ENCODE data around the gene IKZF1. TPM values are rescaled to one million over a fixed set of nuclear protein-coding genes. Genes with fewer than 3 reads are reported as not detected.
"Not testable (repeated sequence)": the region's sequence is repeated elsewhere in the genome, so short reads cannot be mapped to it uniquely, and the experiment has no call there.

IKZF1 gene
- total RNA-seq, 1 donor from 2014 or later, result 6.5 TPM

- no peak for DNase-seq
Measured at GRCh38 chr7:50334341-50334994, 30.0 kb downstream of the IKZF1 start.

GRCh38 chr7:50335230-50335794 is 30.8 kb downstream of the IKZF1 start:
- DNase-seq, result no peak

- DNase-seq, result no peak
Measured at GRCh38 chr7:50335795-50336754, 31.6 kb downstream of the IKZF1 start.

- no peak for DNase-seq
Measured at GRCh38 chr7:50336894-50337703, 32.6 kb downstream of the IKZF1 start.

- DNase-seq, result not testable (repeated sequence)
Measured at GRCh38 chr7:50339472-50339871, 35.0 kb downstream of the IKZF1 start.

GRCh38 chr7:50339990-50340500 is 35.5 kb downstream of the IKZF1 start:
- DNase-seq, result no peak

GRCh38 chr7:50341724-50342123 is 37.2 kb downstream of the IKZF1 start:
- DNase-seq, result no peak

GRCh38 chr7:50342616-50343114 is 38.1 kb downstream of the IKZF1 start:
- DNase-seq, result no peak

GRCh38 chr7:50346545-50347497 is 42.3 kb downstream of the IKZF1 start:
- no peak for DNase-seq

GRCh38 chr7:50347693-50348092 is 43.2 kb downstream of the IKZF1 start:
- DNase-seq, result no peak

- DNase-seq, result no peak
Measured at GRCh38 chr7:50348469-50349162, 44.1 kb downstream of the IKZF1 start.

- DNase-seq, result no peak
Measured at GRCh38 chr7:50349399-50349798, 44.9 kb downstream of the IKZF1 start.

- DNase-seq, result no peak
Measured at GRCh38 chr7:50349963-50350944, 45.7 kb downstream of the IKZF1 start.

- no peak for DNase-seq
Measured at GRCh38 chr7:50351267-50351666, 46.8 kb downstream of the IKZF1 start.

- DNase-seq, result no peak
Measured at GRCh38 chr7:50352282-50352681, 47.8 kb downstream of the IKZF1 start.

- no peak for DNase-seq
Measured at GRCh38 chr7:50352751-50353150, 48.2 kb downstream of the IKZF1 start.

GRCh38 chr7:50353201-50353600 is 48.7 kb downstream of the IKZF1 start:
- DNase-seq, result no peak

GRCh38 chr7:50353894-50354595 is 49.5 kb downstream of the IKZF1 start:
- no peak for DNase-seq

Measured in skin of body (tissue), 2 donors.